ENCODE measurements around the gene VPS33A. TPM values are rescaled to one million over a fixed set of nuclear protein-coding genes. Genes with fewer than 3 reads are reported as not detected.

VPS33A gene
- total and polyA plus RNA-seq, 2 of the 13 experiments (the other 11 are each of a cell fraction or from before 2014, with no cell fraction given), result 11.0 to 43.6 TPM

GRCh38 chr12:122297494-122297893 lies 31.2 kb upstream of the VPS33A start (continued):
- TF ChIP-seq NFAT5 (CRISPR knock-in tag; IDR thresholded peaks at IDR 0.05), result no peak
- no peak for TF ChIP-seq MLLT10 (CRISPR knock-in tag; IDR thresholded peaks at IDR 0.05)
- TF ChIP-seq FOSL1 (CRISPR knock-in tag; IDR thresholded peaks at IDR 0.05; ENCODE audit: borderline replicate concordance), result no peak
- TF ChIP-seq ZNF775 (CRISPR knock-in tag; IDR thresholded peaks at IDR 0.05; ENCODE audit: borderline replicate concordance), result no peak
- no peak for TF ChIP-seq ZFP36 (IDR thresholded peaks at IDR 0.05; ENCODE audit: borderline replicate concordance, low read depth, low read length, partially characterized antibody)
- no peak for TF ChIP-seq HIVEP1 (CRISPR knock-in tag; IDR thresholded peaks at IDR 0.05)

- ATAC-seq (no peak), FAIRE-seq (no peak), DNase-seq (ENCODE audit: low spot score) (no peak)
- Histone ChIP-seq H3K9me3 (ENCODE audit: low read length) (no peaks in the 10 kb centered on the region), H4K20me1 (ENCODE audit: insufficient read depth, low read length) (no peaks in the 10 kb centered on the region), H3K79me2 (ENCODE audit: insufficient read depth, low read length) (no peaks in the 10 kb centered on the region), H3K9ac (ENCODE audit: insufficient read depth, low read depth, low read length) (no peak overlapping the region), H3K27me3 (ENCODE audit: control insufficient read depth in 1 of 2, insufficient read depth in 2 of 2, low read length in 2 of 2) (no peaks in the 10 kb centered on the region), H2AFZ (ENCODE audit: low read length) (no peak overlapping the region), H3K27ac (ENCODE audit: extremely low read length, insufficient read depth, low read length) (no peak overlapping the region), H3K4me3 (replicated peaks in 1 of 3; ENCODE audit: insufficient read depth in 1 of 3, low read depth in 2 of 3, low read length in 3 of 3) (no peak overlapping the region), H3K4me2 (ENCODE audit: low read depth, low read length) (no peak overlapping the region), H3K36me3 (replicated peaks in 1 of 2; ENCODE audit: control insufficient read depth in 1 of 2, insufficient read depth in 2 of 2, low read length in 2 of 2) (peaks cover 5 to 30% of the 10 kb centered on the region in 2 experiments), H3K4me1 (ENCODE audit: insufficient read depth, low read length) (no peaks in the 10 kb centered on the region)
- BruUV-seq (replicated peaks), result no TSS peak
- in situ Hi-C loops (cut with HindIII; ENCODE audit: extremely low pct_ligation_motif_present, low pct_unique_long_range_greater_than_20kb) (no loop called here), intact Hi-C loops (cut with micrococcal nuclease; ENCODE audit: unreplicated experiment) (no loop called here)
- POLR2A ChIA-PET, result no interaction called here
- CTCF ChIA-PET (ENCODE audit: low intra/inter-chr PET ratio, low total read pairs), result no interaction called here
- TF ChIP-seq PHF5A (CRISPR knock-in tag; IDR thresholded peaks at IDR 0.05; ENCODE audit: low read depth, unreplicated experiment) (no peak), ZSCAN22 (CRISPR knock-in tag; IDR thresholded peaks at IDR 0.05) (no peak), POLR2AphosphoS2 (IDR thresholded peaks at IDR 0.05; ENCODE audit: low read depth, low read length) (no peak), HNF4A (CRISPR knock-in tag; IDR thresholded peaks at IDR 0.05) (no peak), SP4 (CRISPR knock-in tag; IDR thresholded peaks at IDR 0.05) (no peak), ZBTB49 (CRISPR knock-in tag; IDR thresholded peaks at IDR 0.05; ENCODE audit: borderline replicate concordance) (no peak)
Observed at GRCh38 chr12:122295877-122296276, 29.6 kb upstream of the VPS33A start.

Measured in HepG2 (cell line).